ENCODE results near the gene CAPN2.

The CAPN2 gene

GRCh38 chr1:223775054-223775453, 62.7 kb downstream of the CAPN2 start:
- Mint-ChIP-seq H3K27me3 (ENCODE audit: low read depth) (no peaks in the 10 kb centered on the region), H3K4me1 (peaks cover 45% of the 10 kb centered on the region), H3K9me3 (no peaks in the 10 kb centered on the region), H3K36me3 (ENCODE audit: low read depth) (peaks cover 89% of the 10 kb centered on the region), H3K4me3 (no peak overlapping the region), H3K27ac (peak overlapping the region; percentile 38 to 72 (median 59))
- TF ChIP-seq CTCF (IDR thresholded peaks at IDR 0.05; ENCODE audit: unreplicated experiment in 3 of 3): no peak

DNA sequence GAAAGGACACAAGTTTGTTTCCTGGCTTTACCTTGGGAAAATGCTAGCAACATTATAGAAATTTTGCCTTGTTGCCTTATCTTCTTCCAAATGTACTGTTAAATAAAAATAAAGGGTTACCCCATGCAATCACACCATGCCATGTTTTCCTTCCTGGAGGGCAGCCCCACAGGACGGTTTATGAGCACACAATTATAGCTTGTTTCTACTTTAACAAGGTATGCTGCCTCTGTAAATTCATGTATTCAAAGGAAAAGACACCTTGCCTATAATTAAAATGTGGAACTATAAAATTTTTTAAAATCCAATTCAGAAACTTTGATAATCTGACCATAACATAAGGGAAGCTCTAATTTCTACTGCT, 63.4 kb downstream of the CAPN2 start:
- Mint-ChIP-seq H3K36me3 (ENCODE audit: low read depth) (peaks cover 88% of the 10 kb centered on the region), H3K4me3 (no peak overlapping the region), H3K4me1 (peaks cover 48% of the 10 kb centered on the region), H3K9me3 (no peaks in the 10 kb centered on the region), H3K27ac (peak overlapping the region in 2 of 3 experiments; percentile 30 to 52), H3K27me3 (ENCODE audit: low read depth) (no peaks in the 10 kb centered on the region)
- no peak for TF ChIP-seq CTCF (IDR thresholded peaks at IDR 0.05; ENCODE audit: unreplicated experiment in 3 of 3)

DNA sequence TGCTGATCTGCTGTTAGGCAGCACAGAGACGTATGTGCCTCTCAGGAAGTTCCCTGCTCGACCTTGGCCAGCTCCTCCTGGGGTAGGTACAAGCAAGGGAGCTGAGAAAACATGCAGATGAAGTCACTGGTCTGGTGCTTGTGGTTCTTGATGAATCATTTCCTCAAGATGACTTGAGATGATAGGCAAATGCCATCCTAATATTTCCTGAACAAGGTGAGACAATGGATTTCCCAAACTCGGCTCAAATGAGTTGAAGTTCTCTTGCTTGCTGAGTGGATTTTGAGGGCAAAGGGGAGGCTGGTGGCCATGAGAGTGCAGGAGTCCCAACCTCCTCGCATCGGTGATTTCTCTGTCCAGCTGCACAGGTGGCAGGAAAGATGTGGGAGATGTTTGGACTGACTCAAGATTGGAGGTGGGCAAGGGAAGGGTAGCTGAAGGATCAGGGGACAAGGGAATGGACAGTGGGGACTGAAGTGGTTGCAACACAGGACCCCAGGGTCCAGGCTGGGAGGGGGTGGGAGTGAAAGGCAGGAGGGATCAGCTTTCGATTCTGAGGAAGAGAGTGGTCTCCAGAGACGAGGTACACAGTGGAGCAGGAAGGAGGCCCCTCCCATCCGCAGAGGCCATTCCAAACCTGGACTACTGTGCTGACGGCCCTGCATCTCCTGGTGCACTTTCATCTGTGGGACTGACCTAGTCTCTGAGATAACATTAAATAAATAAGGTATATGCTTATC, 63.9 kb downstream of the CAPN2 start:
- no peaks in the 10 kb centered on the region for H3K27me3 Mint-ChIP-seq (ENCODE audit: low read depth)
- H3K4me1 Mint-ChIP-seq: peaks cover 51% of the 10 kb centered on the region
- H3K4me3 Mint-ChIP-seq: no peak overlapping the region
- no peaks in the 10 kb centered on the region for H3K9me3 Mint-ChIP-seq
- no peak for TF ChIP-seq CTCF (IDR thresholded peaks at IDR 0.05; ENCODE audit: unreplicated experiment in 3 of 3)
- H3K27ac Mint-ChIP-seq: peak overlapping the region; percentile 7 to 52 (median 30)
- peaks cover 88% of the 10 kb centered on the region for H3K36me3 Mint-ChIP-seq (ENCODE audit: low read depth)

DNA sequence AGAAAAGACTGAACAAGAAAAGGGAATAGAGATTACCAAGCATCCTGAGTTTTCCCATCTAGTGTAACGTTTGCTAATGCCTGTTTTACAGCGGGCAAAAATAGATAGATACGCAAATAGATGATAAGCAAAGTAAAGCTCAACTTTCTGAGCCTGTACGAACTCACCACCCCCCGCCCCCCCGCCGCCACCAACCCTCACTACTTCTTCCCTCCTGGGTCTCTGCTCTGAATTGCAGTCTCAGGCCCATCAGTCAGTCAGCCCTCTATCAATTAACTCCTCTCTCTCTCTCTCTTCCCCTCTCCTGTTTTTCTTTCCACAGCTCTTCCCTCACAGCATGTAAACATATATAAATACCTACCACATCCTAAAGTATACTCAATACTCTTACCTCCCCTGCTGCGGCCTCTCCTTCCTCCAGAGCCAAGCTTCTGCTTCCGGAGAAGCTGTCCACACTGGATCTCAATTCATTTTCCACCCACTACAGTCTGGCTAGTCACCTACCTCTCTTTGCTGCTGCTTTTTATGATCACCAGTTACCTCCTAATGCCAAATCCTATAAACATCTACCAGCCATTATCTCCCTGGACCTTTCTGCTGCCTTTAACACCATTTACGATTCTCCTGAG, 64.6 kb downstream of the CAPN2 start:
- no peak for TF ChIP-seq CTCF (IDR thresholded peaks at IDR 0.05; ENCODE audit: unreplicated experiment in 3 of 3)
- Mint-ChIP-seq H3K4me3 (no peak overlapping the region), H3K9me3 (no peaks in the 10 kb centered on the region), H3K27ac (peak overlapping the region; percentile 23 to 54 (median 49)), H3K4me1 (peaks cover 44% of the 10 kb centered on the region), H3K27me3 (ENCODE audit: low read depth) (no peaks in the 10 kb centered on the region), H3K36me3 (ENCODE audit: low read depth) (peaks cover 85% of the 10 kb centered on the region)

DNA sequence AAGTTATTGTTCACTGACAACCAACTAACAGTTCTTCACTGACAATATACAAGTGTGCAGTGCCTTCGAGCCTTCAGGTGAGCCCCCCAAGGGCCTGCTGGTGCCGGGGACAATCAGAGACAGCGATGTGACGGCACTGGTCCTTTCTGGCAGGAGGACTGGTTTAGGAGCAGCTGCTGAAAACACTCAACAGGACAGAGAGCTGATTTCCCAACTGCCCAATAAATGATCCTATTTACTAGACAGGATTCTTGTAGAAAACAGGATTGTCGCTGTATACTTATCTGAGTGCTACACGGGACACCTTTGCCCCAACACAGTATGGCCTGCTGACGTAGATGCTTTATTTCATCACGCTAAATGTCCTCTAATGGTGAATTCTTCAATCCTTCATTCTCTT, 68.0 kb downstream of the CAPN2 start:
- Mint-ChIP-seq H3K4me3 (no peak overlapping the region), H3K27ac (peak overlapping the region in 1 of 3 experiments; percentile 63), H3K9me3 (peaks cover 4% of the 10 kb centered on the region), H3K4me1 (peaks cover 39% of the 10 kb centered on the region), H3K36me3 (ENCODE audit: low read depth) (peaks cover 82% of the 10 kb centered on the region), H3K27me3 (ENCODE audit: low read depth) (no peaks in the 10 kb centered on the region)
- TF ChIP-seq CTCF (IDR thresholded peaks at IDR 0.05; ENCODE audit: unreplicated experiment in 3 of 3): no peak

- Mint-ChIP-seq H3K27me3 (ENCODE audit: low read depth) (no peaks in the 10 kb centered on the region), H3K27ac (peak overlapping the region; percentile 32 to 63 (median 48)), H3K4me3 (no peak overlapping the region), H3K36me3 (ENCODE audit: low read depth) (peaks cover 82% of the 10 kb centered on the region), H3K9me3 (peaks cover 4% of the 10 kb centered on the region), H3K4me1 (peaks cover 42% of the 10 kb centered on the region)
- TF ChIP-seq CTCF (IDR thresholded peaks at IDR 0.05; ENCODE audit: unreplicated experiment in 3 of 3): no peak
Measured at GRCh38 chr1:223780949-223781348, 68.6 kb downstream of the CAPN2 start.
